HepG2 (cell line): Measurements from ENCODE around the gene PNN. TPM values are rescaled to one million over a fixed set of nuclear protein-coding genes. Genes with fewer than 3 reads are reported as not detected.
A peak's percentile ranks its signal among the peaks of the same experiment; 100 is the strongest.

Experiments
- BRCA1 ChIP-seq: sonication (generic); formaldehyde crosslinking; IDR thresholded peaks from 2 replicates; pipeline ENCODE4 v1.4.0; 2020; ENCODE audit warnings: missing genetic modification reagents
- CEBPB ChIP-seq: IDR thresholded peaks from 2 replicates; pipeline ENCODE4 v1.6.1; 2011; ENCODE audit warnings: low read depth, low read length, improper control_type of control experiment, borderline replicate concordance
- CHD4 ChIP-seq: fragments of 200-600 bp; sonication (generic); IDR thresholded peaks from 2 replicates; pipeline ENCODE4 v1.7.0; 2017; ENCODE audit warnings: mild to moderate bottlenecking, low read length, borderline replicate concordance
- ERF ChIP-seq: IDR thresholded peaks from 2 replicates; pipeline ENCODE4 v1.6.1; 2018; ENCODE audit warnings: missing biosample characterization, missing genetic modification reagents
- FOSL2 ChIP-seq: sonication (generic); formaldehyde crosslinking; IDR thresholded peaks from 2 replicates; pipeline ENCODE4 v1.4.0; 2020; ENCODE audit warnings: missing genetic modification reagents
- GATAD2A ChIP-seq: IDR thresholded peaks from 2 replicates; pipeline ENCODE4 v1.6.1; 2016
- HMG20B ChIP-seq: conservative IDR thresholded peaks from 2 replicates; pipeline ENCODE4 v1.6.1; 2016; ENCODE audit warnings: missing genetic modification reagents, missing compliant biosample characterization
- KLF6 ChIP-seq: IDR thresholded peaks from 2 replicates; pipeline ENCODE4 v1.8.0; 2016; ENCODE audit warnings: missing biosample characterization, missing genetic modification reagents
- MXI1 ChIP-seq: IDR thresholded peaks from 3 replicates; pipeline ENCODE4 v1.6.1; 2012; ENCODE audit warnings: low read depth, low read length, inconsistent platforms, borderline replicate concordance
- RCOR2 ChIP-seq: IDR thresholded peaks from 2 replicates; pipeline ENCODE4 v1.6.1; 2016; ENCODE audit warnings: missing biosample characterization, missing genetic modification reagents
- RFXANK ChIP-seq: IDR thresholded peaks from 2 replicates; pipeline ENCODE4 v1.6.1; 2016
- SMAD1 ChIP-seq: sonication (generic); formaldehyde crosslinking; IDR thresholded peaks from 2 replicates; pipeline ENCODE4 v1.4.0; 2020; ENCODE audit warnings: missing genetic modification reagents, low read depth, mild to moderate bottlenecking, borderline replicate concordance
- TAF1 ChIP-seq: sonication (generic); formaldehyde crosslinking; IDR thresholded peaks from 2 replicates; pipeline ENCODE4 v1.4.0; 2020; ENCODE audit warnings: missing genetic modification reagents
- YY1 ChIP-seq: IDR thresholded peaks from 2 replicates; pipeline ENCODE4 v1.6.1; 2011; ENCODE audit warnings: low read length, low read depth, moderate library complexity, mild to moderate bottlenecking; ENCODE audit not compliant: insufficient read depth, insufficient replicate concordance
- ZMYM4 ChIP-seq: sonication (generic); formaldehyde crosslinking; IDR thresholded peaks from 2 replicates; pipeline ENCODE4 v1.8.1; 2023; ENCODE audit warnings: mild to moderate bottlenecking, missing genetic modification reagents
- ZNF230 ChIP-seq: sonication (generic); formaldehyde crosslinking; IDR thresholded peaks from 2 replicates; pipeline ENCODE4 v1.4.0; 2020; ENCODE audit warnings: mild to moderate bottlenecking, missing genetic modification reagents
- ZNF350 ChIP-seq: sonication (generic); formaldehyde crosslinking; IDR thresholded peaks from 2 replicates; pipeline ENCODE4 v1.4.0; 2020; ENCODE audit warnings: mild to moderate bottlenecking, low read depth, missing genetic modification reagents, borderline replicate concordance
- ZNF549 ChIP-seq: sonication (generic); formaldehyde crosslinking; IDR thresholded peaks from 2 replicates; pipeline ENCODE4 v1.5.0; 2020; ENCODE audit warnings: missing genetic modification reagents
- ZNF556 ChIP-seq: sonication (generic); formaldehyde crosslinking; IDR thresholded peaks from 2 replicates; pipeline ENCODE4 v1.4.0; 2020; ENCODE audit warnings: mild to moderate bottlenecking, missing genetic modification reagents, borderline replicate concordance
- ZNF629 ChIP-seq: sonication (generic); formaldehyde crosslinking; conservative IDR thresholded peaks from 2 replicates; pipeline ENCODE4 v1.5.0; 2020; ENCODE audit warnings: missing genetic modification reagents
- ZNF709 ChIP-seq: sonication (generic); formaldehyde crosslinking; IDR thresholded peaks from 2 replicates; pipeline ENCODE4 v1.5.0; 2020; ENCODE audit warnings: mild to moderate bottlenecking, missing genetic modification reagents
- polyA plus RNA-seq, 8 experiments: library from polyadenylated mRNA; depleted of rRNA in 3 of 8; stranded (reverse) in 7 of 8; unstranded in 1 of 8; fragments of >200 nt; fragmentation: Illumina TruSeq in 4 of 8; extraction: Trizol in 4 of 8; gene quantifications; 2 replicates each; pipeline versions ENCODE4 v1.2.1 to v1.2.3, GENCODE V29; 2011 to 2016; ENCODE audit warnings: low read depth in 4 of 8, missing spikeins in 1 of 8, mixed read lengths in 1 of 8; ENCODE audit not compliant: insufficient read depth in 1 of 8
- total RNA-seq, 5 experiments: library from RNA; depleted of rRNA; stranded (reverse); fragments of >200 nt; fragmentation: Illumina TruSeq; extraction: Trizol; gene quantifications; 2 replicates each; pipeline ENCODE4 v1.2.3, GENCODE V29; 2016; ENCODE audit warnings: low read depth in 1 of 5
- TF ChIP-seq, protein P1 (sequence below), 2 experiments: sonication (generic) in 1 of 2; formaldehyde crosslinking in 1 of 2; IDR thresholded peaks; 2 replicates each; pipeline versions ENCODE4 v1.4.0 to v1.6.1; 2018 to 2020; ENCODE audit warnings: missing genetic modification reagents in 2 of 2, borderline replicate concordance in 1 of 2, low read depth in 1 of 2, mild to moderate bottlenecking in 1 of 2, missing biosample characterization in 1 of 2
- TF ChIP-seq, protein P2 (sequence below): IDR thresholded peaks from 2 replicates; pipeline ENCODE4 v1.6.1; 2012; ENCODE audit warnings: low read depth, low read length, improper control_type of control experiment
- TF ChIP-seq, protein P3 (sequence below): sonication (generic); formaldehyde crosslinking; IDR thresholded peaks from 2 replicates; pipeline ENCODE4 v1.4.0; 2020; ENCODE audit warnings: missing genetic modification reagents, low read depth, mild to moderate bottlenecking, borderline replicate concordance
- TF ChIP-seq, protein P4 (sequence below): IDR thresholded peaks from 2 replicates; pipeline ENCODE4 v1.6.1; 2016

The PNN gene
- total and polyA plus RNA-seq, 2 of the 13 experiments (the other 11 are each of a cell fraction or from before 2014, with no cell fraction given): 58.0 to 214 TPM

DNA sequence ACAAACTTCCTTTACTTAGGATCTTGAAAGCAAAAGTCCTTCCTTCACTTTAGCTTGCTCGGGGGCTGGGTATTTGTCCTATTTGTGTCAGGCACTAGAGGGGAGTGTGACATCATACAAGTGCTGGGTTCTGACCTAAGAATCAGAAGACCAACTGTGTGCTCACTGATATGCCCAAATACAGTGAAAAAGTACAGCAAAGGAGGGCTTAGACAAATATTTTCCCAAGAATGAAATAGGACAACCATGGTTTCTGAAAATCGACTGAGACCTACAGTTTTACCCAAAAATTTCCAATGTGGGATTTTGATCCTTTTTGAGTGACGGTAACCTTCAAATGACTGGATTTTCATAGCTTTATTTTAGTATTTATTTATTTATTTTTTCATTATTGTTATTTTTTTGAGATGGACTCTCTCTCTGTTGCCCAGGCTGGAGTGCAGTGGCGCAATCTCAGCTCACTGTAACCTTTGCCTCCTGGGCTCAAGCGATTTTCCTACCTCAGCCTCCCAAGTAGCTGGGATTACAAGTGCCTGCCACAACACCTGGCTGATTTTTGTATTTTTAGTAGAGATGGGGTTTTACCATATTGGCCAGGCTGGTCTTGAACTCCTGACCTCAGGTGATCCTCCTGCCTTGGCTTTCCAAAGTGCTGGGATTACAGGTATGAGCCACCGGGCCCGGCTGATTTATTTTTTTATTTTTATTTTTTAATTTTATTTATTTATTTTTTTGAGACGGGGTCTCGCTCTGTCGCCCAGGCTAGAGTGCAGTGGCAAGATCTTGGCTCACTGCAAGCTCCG lies 56.9 kb downstream of the PNN start (continued):
- TF ChIP-seq RCOR2 (CRISPR knock-in tag): peak; percentile 49; the same call in 1 of the 2 replicates
- TF ChIP-seq, protein P1, sequence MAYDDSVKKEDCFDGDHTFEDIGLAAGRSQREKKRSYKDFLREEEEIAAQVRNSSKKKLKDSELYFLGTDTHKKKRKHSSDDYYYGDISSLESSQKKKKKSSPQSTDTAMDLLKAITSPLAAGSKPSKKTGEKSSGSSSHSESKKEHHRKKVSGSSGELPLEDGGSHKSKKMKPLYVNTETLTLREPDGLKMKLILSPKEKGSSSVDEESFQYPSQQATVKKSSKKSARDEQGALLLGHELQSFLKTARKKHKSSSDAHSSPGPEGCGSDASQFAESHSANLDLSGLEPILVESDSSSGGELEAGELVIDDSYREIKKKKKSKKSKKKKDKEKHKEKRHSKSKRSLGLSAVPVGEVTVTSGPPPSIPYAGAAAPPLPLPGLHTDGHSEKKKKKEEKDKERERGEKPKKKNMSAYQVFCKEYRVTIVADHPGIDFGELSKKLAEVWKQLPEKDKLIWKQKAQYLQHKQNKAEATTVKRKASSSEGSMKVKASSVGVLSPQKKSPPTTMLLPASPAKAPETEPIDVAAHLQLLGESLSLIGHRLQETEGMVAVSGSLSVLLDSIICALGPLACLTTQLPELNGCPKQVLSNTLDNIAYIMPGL (CRISPR knock-in tag; IDR thresholded peaks at IDR 0.05; ENCODE audit: borderline replicate concordance in 1 of 2, low read depth in 1 of 2): peak; percentile 81 to 83; a peak in 3 of 4 replicates
- peak; percentile 74; the same call in 1 of the 2 replicates for TF ChIP-seq CEBPB
- 0 out of 2 replicates have a peak, but pooled peaks have one; percentile 8 for TF ChIP-seq TAF1 (CRISPR knock-in tag)
- peak; percentile 63; the same call in 1 of the 2 replicates for TF ChIP-seq ZNF230 (CRISPR knock-in tag)
- 0 out of 2 replicates have a peak, but pooled peaks have one; percentile 17 for TF ChIP-seq ZNF350 (CRISPR knock-in tag)
- TF ChIP-seq SMAD1 (CRISPR knock-in tag): 0 out of 2 replicates have a peak, but pooled peaks have one; percentile 32
- 0 out of 2 replicates have a peak, but pooled peaks have one; percentile 72 for TF ChIP-seq KLF6
- 0 out of 2 replicates have a peak, but pooled peaks have one; percentile 54 for TF ChIP-seq CHD4
- peak; percentile 78; the same call in 1 of the 2 replicates for TF ChIP-seq HMG20B (CRISPR knock-in tag)
- peak; percentile 67; the same call in 1 of the 2 replicates for TF ChIP-seq ERF (CRISPR knock-in tag)
- TF ChIP-seq, protein P2, sequence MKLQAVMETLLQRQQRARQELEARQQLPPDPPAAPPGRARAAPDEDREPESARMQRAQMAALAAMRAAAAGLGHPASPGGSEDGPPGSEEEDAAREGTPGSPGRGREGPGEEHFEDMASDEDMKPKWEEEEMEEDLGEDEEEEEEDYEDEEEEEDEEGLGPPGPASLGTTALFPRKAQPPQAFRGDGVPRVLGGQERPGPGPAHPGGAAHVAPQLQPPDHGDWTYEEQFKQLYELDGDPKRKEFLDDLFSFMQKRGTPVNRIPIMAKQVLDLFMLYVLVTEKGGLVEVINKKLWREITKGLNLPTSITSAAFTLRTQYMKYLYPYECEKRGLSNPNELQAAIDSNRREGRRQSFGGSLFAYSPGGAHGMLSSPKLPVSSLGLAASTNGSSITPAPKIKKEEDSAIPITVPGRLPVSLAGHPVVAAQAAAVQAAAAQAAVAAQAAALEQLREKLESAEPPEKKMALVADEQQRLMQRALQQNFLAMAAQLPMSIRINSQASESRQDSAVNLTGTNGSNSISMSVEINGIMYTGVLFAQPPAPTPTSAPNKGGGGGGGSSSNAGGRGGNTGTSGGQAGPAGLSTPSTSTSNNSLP: peak; percentile 82; the same call in 1 of the 2 replicates
- TF ChIP-seq MXI1: peak; percentile 34; the same call in 1 of the 3 replicates
- TF ChIP-seq ZMYM4 (CRISPR knock-in tag): peak; percentile 81
- TF ChIP-seq FOSL2: peak; percentile 4; the same call in 1 of the 2 replicates
- peak; percentile 61; the same call in 1 of the 2 replicates for TF ChIP-seq ZNF556 (CRISPR knock-in tag)
- TF ChIP-seq ZNF549 (CRISPR knock-in tag): peak; percentile 74; the same call in 1 of the 2 replicates
- 0 out of 2 replicates have a peak, but pooled peaks have one; percentile 39 for TF ChIP-seq ZNF709
- peak; percentile 47; the same call in 1 of the 2 replicates for TF ChIP-seq ZNF629 (CRISPR knock-in tag)
- TF ChIP-seq GATAD2A (CRISPR knock-in tag): peak; percentile 85
- TF ChIP-seq RFXANK (CRISPR knock-in tag): peak; percentile 32; the same call in 1 of the 2 replicates
- TF ChIP-seq, protein P3, sequence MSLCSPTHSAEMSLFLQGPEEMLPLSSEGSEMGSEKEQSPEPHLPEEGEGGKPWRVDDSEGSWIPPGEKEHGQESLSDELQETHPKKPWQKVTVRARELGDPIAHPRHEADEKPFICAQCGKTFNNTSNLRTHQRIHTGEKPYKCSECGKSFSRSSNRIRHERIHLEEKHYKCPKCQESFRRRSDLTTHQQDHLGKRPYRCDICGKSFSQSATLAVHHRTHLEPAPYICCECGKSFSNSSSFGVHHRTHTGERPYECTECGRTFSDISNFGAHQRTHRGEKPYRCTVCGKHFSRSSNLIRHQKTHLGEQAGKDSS (CRISPR knock-in tag): 0 out of 2 replicates have a peak, but pooled peaks have one; percentile 54
- peak; percentile 42; the same call in 1 of the 2 replicates for TF ChIP-seq BRCA1 (CRISPR knock-in tag)
- peak; percentile 26 for TF ChIP-seq YY1
- TF ChIP-seq, protein P4, sequence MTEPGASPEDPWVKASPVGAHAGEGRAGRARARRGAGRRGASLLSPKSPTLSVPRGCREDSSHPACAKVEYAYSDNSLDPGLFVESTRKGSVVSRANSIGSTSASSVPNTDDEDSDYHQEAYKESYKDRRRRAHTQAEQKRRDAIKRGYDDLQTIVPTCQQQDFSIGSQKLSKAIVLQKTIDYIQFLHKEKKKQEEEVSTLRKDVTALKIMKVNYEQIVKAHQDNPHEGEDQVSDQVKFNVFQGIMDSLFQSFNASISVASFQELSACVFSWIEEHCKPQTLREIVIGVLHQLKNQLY (CRISPR knock-in tag): 0 out of 2 replicates have a peak, but pooled peaks have one; percentile 16
